Gastrocnemius medialis (tissue), 4 donors: ENCODE data around the gene LUZP2.

Experiments
- CTCF ChIP-seq, 5 experiments: fragments of 450-650 bp in 3 of 5; fragments of 200-600 bp in 2 of 5; sonication (generic) in 2 of 5; IDR thresholded peaks in 4 of 5; conservative IDR thresholded peaks in 1 of 5; 1 replicate in 4 of 5; 2 replicates in 1 of 5; pipeline ENCODE4 v1.5.1; 2016 to 2019; ENCODE audit warnings: antibody characterized with exemption in 5 of 5, mild to moderate bottlenecking in 3 of 5, moderate library complexity in 3 of 5
- POLR2A ChIP-seq, 2 donors: fragments of 450-650 bp; IDR thresholded peaks; one replicate each; pipeline ENCODE4 v1.6.1; 2017; ENCODE audit warnings: antibody characterized with exemption in 2 of 2, mild to moderate bottlenecking in 2 of 2, moderate library complexity in 2 of 2

DNA sequence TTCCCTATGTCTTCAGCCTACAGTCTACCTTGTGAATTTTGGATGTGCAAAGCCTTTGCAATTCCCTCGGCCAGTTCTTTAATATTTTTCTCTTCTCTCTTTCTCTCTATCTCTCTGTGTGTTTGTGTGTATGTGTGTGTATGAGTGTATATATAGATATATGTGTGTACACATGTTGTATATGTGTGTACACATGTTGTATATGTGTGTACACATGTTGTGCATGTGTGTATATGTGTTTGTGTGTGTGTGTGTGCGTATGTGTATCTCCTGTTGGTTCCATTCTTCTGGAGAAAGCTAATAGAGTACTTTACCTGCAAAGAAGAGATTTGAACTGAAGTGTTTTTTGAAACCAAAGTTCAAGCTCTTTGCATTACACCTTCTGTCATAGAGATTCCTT, 155.0 kb downstream of the LUZP2 start:
- TF ChIP-seq CTCF (IDR thresholded peaks at IDR 0.05 in 4 of 5, conservative IDR thresholded peaks at IDR 0.05 in 1 of 5) (no peak), POLR2A (IDR thresholded peaks at IDR 0.05) (no peak)
